GM21737 (cell line): ENCODE measurements around the gene TRMT1.

Experiments
- ATAC-seq: cut with Tn5 transposase; IDR thresholded peaks from one replicate; pipeline ENCODE4 v1.9.1; 2021; ENCODE audit warnings: mild to moderate bottlenecking, moderate library complexity; ENCODE audit not compliant: unreplicated experiment

The TRMT1 gene

DNA sequence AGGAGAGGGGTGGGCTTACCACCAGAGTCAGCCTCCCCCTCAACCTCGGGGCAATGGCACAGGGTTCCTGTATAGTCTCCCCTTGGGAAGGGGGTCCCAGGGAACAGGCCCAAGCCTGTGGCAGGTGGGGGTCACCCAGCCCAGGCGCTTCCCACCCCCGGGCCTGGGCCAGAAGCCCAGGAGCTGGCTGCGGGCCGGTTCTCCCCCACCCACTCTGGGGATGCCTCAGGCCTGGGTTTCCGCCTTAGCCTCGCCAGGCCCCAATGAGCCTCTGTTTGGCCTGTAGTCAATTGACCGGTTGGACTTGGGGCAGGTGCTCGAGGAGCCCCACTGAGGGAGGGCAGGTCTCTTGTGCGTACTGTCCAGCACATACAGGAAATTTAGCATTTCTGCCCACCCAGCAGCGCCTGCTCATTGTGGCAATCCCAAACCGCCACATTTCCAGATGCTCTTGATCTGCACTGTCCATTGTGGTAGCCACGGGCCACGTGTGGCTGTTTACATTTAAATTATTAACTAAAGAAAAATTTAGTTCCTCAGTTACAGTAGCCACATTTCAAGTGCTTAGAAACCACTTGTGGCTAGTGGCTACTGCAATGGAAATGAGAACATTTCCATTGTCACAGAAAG is 23.8 kb downstream of the TRMT1 start:
- ATAC-seq, result no peak

DNA sequence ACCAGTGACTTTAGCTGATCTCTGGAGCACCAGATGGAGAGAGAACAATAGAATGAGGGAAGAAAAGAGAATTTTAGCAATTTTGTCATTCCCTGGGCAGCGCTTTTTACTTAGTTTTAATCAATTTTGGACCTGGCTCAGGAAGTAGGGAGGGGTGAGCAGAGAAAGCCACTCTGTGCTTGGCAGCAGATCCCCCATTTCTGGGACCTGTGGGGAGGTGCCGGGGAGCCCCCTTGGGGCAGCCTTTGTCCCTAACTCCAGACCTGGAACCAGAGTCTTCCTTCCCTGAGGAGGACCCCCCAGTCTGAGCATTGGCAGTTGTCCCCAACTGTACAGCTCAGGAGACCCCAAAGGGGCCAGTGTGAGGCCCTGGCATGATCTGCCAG is 24.4 kb downstream of the TRMT1 start:
- ATAC-seq, result no peak

DNA sequence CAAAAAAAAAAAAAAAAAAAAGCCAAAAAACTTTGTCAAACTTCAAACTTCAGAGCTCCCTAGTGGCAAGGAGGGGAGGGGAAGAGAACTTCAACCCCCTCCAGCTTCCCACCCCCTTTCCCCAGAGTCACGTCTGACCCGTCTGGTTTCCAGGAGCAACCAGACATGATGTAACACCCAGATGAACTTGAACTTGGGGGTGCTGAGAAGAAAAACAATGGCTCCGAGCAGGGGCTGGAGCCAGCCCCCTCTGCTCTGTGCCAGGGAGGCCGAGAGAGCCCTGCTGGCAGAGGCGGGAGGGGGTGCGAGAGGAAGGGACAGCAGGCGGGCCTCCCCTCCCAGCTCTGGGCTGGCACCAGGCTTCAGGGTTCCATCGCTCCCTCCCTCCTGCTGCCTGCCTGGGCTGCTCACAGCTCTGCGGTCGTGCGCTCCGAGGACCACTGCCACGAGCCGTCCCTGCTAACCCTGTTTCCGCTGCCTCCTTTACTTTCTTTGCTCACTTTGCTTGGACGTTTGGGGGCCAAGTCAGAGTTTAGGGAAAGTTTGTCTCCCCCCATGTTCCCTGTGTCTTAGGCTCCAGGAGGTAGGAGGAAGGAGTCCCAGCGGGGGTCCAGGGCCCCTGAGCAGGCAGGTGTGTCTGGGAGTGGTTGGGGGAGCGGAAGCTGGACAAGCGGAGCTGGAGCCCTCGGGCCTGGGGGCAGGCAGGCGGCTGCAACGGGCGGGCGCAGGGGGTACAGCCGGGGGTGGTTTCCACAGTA is 25.0 kb downstream of the TRMT1 start:
- no peak for ATAC-seq

DNA sequence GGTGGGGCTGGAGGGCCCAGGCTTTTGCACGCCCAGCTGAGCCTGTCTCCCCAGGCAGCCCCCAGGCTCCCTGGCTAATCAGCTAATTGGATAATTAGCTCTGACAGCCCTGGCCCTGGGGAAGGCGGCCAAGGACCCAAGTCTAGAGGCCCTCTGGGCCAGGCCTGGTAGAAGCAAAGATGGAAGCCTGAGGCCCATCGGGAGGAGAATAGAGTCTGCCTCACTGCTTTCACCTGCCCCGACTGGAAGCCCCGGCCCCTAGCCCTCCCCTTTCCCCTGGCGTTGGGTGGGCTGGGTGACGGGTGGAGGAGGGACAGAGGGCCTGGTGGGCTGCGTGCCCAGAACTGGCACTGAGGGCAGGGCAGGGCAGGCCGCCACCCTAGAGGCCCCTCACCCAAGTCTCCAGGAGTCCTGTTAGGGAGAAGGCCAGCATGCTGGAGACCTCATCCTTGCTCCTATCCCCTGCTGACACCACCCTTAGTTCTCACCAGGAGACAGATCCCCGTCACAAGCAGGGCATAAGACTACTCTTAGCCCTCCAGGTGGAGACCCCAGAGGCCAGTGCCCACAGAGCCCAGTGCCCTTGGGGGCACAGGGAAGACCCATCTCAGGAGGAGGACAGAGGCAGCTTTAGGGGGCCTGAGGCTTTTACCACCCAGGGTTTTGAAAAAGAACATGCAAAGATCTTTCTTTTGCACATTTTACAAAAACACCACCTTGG is 25.9 kb downstream of the TRMT1 start:
- no peak for ATAC-seq

DNA sequence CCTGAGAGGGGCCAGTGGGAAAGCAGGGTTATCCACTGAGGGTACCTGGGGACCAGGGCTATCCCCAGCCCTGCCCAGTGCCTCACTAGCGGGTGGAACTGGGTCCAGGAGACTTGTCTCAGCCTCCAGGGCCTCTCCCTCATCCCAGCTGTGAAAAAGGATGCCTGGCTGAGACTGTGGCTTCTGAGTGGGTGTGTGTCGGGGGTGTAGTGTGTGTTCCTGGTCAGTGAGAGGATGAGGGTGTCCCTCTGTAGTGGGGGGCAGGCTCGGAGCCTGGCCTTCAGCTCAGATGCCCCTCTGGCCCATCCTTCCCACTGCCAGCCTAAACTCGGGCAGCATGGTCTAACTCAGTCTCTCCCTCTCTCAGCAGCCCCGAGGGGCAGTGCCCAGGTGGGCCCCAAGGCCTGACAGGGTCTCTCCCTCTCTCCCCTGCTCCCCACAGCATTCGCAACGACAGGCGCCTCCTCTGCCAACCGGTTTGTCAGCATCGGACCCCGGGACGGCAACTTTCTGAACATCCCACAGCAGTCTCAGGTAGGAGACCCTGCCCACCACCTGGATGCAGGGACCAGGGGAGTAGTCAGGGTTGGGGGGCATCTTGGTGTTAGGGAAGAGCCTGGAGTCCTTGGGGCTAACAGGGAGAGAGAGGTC is 26.6 kb downstream of the TRMT1 start:
- no peak for ATAC-seq

DNA sequence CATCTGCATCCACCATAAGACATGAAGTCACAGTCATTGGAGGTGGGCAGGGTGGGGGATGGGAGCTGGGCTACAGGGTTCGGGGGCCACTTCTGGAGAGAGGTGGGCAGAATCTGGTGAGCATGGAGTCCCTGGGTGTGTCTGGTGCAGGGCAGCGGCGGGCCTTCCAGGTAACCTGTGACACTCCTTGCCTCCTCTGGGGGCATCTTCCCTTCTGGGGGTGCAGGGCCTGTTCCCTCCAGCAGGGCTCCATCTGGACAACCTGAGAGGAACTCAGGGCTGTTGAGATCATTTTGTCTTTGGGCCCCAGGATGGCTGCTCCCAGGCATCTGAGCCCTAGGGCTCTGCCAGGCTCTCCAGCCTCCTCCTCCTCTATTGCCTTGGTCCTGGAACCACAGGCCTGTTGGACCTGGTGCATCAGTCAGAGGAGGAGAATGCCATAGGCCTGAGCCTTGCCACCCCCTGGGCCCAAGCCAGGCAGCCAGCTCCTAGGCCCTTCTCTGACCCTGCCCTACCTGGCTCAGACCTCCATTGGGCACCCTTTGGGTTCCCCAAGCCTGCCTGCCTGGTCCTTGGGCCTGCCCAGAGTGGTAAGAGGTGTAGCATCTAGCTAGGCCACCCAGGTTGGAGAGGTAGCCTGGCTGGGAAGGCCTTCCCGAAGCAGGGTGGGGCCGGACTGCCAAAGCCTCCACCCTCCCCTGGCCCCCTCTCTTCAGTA is 27.2 kb downstream of the TRMT1 start:
- no peak for ATAC-seq

DNA sequence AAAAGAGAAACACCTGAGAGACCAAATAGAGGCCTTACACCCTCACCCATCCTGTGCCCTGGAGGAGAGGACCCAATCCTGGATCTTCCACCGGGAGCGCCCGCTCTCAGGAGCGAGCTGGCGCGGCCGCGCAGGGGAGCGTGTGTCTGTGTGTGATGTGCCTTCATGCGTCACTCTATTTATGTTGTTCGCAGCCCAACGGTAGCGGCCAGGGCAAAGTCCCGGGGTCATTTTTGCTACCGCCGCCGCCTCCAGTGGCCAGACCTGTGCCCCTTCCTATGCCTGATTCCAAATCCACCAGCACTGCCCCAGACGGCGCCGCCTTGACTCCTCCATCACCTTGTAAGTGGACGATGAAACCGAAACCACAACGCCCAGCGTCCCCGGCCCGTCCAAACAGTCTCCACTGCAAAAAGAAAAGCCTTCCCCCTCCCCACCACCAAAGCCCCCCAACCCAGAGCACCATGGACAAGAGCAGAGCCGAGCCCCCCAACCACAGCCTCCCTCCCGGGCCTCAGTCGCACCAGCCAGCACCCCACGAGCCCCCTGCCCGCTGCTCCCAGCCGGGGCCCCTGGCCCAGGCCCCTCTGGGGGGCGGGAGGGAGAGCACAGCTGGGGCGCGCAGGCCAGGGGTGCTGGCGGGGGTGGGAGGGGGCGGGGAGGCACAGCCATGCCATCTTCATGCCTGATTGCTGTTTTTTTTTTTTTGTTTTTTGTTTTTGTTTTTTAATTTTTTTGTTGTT is 28.6 kb downstream of the TRMT1 start:
- ATAC-seq, result no peak

DNA sequence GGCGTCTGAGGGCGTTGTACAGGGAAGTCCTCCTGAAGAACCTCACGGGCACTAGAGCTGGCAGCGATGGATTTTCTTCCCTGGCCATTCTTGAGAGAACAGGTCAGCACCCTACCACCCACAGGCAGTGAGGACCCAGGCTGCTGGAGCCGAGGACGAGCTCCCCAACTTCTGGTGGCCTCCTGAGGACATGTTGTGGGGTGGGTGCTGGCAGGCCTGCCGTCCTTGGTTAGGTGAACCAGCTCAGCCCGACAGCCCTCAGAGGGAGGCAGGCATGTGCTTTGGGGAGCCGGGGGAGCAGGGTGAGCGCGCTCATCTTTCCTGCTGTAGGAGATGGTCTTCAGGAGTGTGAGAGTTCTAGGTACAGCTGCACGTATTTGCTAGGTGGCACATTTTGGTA is 29.2 kb downstream of the TRMT1 start:
- no peak for ATAC-seq

DNA sequence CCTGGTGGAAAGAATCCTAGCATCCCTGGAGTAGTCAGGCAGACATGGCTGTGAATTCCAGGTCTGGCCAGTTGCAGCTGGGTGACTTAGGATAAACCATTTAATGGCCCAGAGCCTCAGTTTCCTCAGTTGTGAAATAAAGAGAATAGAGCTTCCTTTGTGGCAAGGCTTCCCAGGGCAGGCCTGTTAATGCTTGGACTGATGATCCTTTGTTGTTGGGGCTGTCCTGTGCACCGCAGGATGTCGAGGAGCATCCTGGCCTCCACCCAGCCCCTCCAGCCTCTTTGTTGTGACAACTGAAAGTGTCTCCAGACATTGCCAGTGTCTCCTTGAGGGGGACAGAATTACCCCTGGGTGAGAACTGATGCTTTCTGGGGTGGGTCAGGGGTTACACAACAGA is 30.2 kb downstream of the TRMT1 start:
- ATAC-seq, result no peak

DNA sequence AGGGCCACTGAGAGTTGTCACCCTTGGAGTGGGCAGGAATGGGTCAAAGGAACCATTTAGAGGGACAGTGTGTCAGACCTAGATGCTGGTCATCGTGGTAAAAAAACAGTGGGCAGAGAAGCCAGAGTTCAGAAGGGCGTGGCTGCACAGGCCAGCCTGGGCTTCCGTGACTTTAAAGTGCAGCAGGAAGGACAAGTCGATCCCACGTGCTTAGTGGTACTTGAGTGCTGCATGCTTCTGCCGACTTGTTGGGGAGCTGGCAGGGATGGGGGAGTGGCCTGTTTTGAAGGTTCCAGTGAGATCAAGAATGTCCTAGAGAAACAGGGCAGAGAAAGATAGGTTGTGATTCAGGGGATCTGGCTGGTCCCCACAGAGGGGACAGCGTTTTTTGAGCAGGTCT is 30.9 kb downstream of the TRMT1 start:
- no peak for ATAC-seq

DNA sequence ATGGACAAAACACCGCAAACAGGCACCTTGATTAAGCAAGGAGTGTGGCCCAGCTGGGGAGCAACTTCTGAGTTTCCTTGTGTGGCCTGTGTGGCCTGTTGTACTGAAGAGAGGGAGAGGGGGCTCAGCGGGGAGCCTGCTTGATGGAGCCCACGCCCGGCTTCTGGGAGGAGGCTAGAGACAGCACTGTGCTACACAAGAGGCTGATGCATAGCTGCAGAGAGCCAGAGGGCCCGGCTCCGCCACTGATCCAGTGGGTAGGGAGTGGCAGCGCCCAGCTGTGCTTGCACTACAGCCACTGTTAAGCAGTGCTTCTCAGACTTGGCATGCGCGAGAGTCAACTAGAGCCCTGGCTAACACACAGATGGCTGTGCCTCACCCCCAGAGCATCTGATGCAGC is 32.9 kb downstream of the TRMT1 start:
- ATAC-seq, result no peak

DNA sequence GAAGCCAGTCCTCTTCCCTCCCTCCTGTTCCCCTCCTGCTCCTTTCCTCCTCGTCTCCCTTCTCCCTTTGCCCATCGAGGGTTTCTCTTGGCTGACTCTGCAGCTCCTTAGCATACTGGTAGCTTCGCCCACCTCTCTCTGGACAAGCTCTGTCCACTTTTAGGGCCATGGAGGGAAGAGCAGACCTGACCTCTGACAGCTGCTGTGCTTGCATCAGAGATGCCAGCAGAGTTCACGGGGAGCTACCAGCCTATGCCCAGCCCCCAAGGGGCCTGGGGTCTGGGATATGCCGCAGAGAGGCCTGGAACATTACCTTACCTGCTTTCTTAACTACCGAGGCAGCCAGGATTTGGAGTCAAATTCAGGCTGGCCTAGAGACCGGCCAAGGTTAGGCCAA is 33.5 kb downstream of the TRMT1 start:
- no peak for ATAC-seq

DNA sequence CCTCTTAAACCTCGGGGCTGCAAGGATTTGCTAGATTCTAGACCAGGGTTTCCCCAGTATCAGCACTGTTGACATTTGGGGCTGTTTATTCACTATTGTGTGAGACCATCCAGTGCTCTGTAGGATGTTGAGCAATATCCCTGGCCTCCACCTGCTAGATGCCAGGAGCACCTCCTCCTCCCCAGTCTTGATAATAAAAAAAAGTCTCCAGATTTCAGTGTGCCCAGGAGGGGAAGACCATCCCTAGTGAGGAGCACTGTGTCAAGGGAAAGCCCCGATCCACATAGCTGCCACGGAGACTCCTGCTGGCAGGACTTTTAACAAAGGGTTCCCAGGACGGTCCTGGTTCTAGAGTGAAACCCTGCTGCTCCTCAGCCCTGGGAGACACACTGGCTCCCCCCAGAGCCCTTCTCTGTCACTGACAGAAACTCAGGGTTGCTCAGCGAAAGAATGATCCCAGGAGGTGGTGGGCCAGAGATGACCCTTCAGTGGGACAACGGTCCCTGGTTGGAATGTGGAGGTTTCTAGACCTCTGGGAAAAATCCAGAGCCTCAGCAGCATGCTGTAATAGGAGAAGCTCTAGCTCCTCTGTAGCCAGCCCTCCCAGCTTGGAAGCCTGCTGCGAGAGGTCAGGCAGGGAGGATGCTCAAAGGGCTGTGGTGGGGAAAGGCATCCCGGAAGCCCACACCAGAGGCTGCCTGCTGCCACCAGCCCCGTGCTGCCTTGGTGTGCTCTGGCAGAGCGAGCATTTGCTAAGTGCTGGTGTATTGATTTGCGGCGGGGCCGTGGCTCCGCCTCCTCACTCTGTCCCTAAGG is 34.1 kb downstream of the TRMT1 start:
- no peak for ATAC-seq

DNA sequence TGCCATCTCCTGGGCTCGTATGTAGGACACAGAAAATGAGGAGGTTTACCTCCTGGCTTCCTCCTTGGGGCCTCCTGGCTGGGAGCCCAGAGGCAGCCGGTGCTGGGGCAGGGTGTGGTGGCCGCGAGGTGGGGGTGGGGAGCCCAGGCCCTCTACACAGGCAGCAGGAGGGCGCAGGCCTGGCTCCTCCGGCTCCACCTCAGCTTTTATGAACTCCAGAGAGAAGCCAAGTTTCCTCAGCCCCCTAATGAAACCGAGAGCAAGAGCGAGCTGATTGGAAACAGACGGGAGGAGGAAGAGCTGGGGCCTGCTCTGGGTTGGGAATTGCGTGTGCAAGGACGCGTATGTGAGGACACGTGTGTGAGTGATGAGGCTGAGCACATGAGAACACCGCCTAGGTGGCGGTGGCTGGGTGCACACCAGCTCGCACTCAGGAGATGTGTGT is 37.0 kb downstream of the TRMT1 start:
- no peak for ATAC-seq

DNA sequence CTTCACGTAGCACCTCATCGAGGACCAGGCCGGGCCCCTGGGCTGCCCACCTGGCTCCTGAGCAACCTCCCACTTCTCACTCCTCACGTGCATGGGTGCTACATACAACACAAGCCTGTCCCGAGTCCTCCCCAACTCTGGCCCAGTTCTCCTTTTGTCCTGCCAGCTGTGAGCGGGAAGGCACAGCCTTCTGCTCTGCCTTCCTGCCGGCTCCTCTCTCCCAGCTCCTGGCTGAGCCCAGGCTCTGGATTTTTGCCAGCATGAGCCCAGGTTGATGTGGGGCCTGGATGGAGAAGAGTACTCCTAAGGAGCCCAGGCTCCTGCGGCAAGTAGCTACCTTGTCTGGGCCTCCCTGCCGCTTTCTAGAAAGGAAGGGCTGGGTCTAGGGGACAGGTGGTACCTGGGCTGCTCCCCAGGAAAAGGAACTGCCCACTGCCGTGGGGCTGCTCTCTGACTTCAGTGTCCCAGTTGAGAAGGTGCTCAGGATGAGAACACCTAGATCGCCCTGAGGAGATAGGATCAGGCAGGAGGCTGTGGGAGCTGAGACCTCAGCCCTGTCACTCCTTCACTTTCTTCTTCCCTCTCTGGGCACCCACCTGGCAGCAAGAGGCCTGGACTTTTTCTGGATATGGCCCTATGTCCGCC is 37.5 kb downstream of the TRMT1 start:
- ATAC-seq, result no peak

DNA sequence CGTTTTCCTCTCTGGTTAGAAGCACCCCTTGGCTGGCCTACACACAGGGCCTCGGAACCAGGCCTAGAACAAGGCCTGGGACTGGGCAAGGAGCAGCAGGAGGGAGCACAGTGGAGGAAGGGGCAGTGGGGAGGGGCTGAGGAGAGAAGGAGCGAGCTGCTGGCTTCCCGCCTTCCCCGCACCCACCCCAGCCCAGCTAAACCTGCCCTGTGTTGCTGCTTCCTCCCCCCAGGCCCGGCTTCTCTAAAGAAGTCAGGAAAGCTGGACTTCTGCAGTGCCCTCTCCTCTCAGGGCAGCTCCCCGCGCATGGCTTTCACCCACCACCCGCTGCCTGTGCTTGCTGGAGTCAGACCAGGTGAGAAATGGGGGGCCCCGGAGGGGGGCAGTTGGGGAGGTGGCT is 38.2 kb downstream of the TRMT1 start:
- ATAC-seq, result no peak

DNA sequence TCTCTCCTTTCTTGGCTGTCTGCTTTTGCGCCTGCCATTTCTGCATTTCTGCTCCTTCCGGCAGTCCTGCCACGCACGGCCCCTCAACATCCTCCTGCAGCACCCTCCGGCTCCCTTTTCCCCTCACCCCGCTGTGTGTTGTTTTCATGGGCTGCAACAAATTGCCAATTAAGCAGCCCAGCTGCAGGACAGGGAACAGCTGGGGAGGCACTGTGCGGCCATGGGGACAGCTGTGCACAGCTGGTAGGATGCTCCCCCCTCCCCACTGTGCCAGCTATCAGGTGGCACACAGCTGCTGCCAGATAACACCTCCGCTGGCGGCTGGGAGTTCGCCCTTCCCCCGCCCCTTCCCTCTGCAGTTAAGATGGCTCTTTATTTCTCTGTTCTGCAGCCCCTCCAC is 39.3 kb downstream of the TRMT1 start:
- no peak for ATAC-seq

DNA sequence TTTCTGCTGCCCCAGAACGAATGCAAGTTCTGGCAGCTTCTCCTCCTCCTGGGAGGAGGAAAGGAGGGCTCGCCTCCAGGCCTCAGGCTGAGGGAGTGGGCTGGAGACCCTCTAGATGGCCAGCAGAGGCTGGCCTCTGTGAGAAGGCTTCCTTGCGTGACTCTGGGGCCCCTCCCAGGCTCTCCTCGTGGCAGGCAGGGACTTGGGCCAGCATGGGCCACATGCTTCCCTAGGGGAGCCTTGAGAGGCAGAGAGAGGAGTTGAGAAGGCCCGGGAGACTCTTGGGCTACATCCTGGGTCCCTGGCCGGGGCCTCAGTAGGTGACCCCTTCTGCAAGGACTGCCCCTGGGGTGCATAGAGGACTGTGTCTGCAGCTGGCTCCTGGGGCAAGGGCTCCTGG is 39.8 kb downstream of the TRMT1 start:
- no peak for ATAC-seq

DNA sequence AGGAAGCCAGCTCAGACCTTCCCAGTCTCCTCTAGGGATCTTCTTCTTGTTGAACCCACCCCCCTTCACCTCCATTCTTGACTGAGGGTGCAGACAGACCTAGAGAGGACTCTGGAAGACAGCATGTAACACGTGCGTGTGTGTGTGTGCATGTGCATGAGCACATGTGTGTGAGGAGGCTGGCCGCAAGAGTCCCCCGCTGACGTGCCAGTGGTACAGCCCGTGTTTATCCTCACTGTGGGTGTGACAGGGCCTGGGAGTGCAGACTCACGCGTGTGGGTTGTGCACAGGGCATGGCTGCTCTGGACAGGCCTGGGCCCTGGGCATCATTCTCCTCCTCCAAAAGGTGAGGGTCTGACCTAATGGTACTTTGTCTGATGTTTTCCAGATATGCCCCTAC is 40.2 kb downstream of the TRMT1 start:
- no peak for ATAC-seq
